ENCODE data around the gene KCNH4. TPM values are rescaled to one million over a fixed set of nuclear protein-coding genes. Genes with fewer than 3 reads are reported as not detected.
A peak's percentile ranks its signal among the peaks of the same experiment; 100 is the strongest.

KCNH4 gene
- total RNA-seq, 4 donors from 2014 or later, result not detected

GRCh38 chr17:42132941-42133340, 48.0 kb downstream of the KCNH4 start:
- TF ChIP-seq EP300 (IDR thresholded peaks at IDR 0.05; ENCODE audit: low read depth) (no peak), POLR2A (IDR thresholded peaks at IDR 0.05) (no peak), POLR2AphosphoS5 (IDR thresholded peaks at IDR 0.05) (no peak), CTCF (IDR thresholded peaks at IDR 0.05) (no peak)
- Histone ChIP-seq H3K27ac (peak overlapping the region; percentile 84 to 87 (median 86)), H3K36me3 (peaks cover 0 to 22% (median 10%) of the 10 kb centered on the region in 4 donors), H3K9me3 (no peaks in the 10 kb centered on the region), H3K27me3 (no peaks in the 10 kb centered on the region), H3K4me3 (no peak overlapping the region), H3K4me1 (peaks cover 26 to 74% (median 52%) of the 10 kb centered on the region in 4 donors)
- WGBS, 2 donors (ENCODE audit: low coverage in 1 of 2), result 38% methylated on average over 3 of the region's 3 CpGs; no CpG with 5 or more reads in 1 of the 2 donors
- intact Hi-C loops (cut with DNase I; ENCODE audit: low total_unique reads) (no loop called here), in situ Hi-C loops (cut with MboI; ENCODE audit: low pct_ligation_motif_present in 1 of 4, low pct_unique_long_range_greater_than_20kb in 1 of 4, low sequenced_read_pairs in 3 of 4) (no loop called here)
- DNase-seq, result peak; percentile 77

- TF ChIP-seq POLR2AphosphoS5 (IDR thresholded peaks at IDR 0.05) (no peak), EP300 (IDR thresholded peaks at IDR 0.05; ENCODE audit: low read depth) (no peak), CTCF (IDR thresholded peaks at IDR 0.05) (no peak), POLR2A (IDR thresholded peaks at IDR 0.05) (no peak)
- H3K4me1 ChIP-seq, result peaks cover 26 to 65% (median 47%) of the 10 kb centered on the region in 4 donors
- in situ Hi-C loops (cut with MboI; ENCODE audit: low pct_ligation_motif_present in 1 of 4, low pct_unique_long_range_greater_than_20kb in 1 of 4, low sequenced_read_pairs in 3 of 4) (no loop called here), intact Hi-C loops (cut with DNase I; ENCODE audit: low total_unique reads) (no loop called here)
- DNase-seq, result no peak
- peak overlapping the region; percentile 84 to 87 (median 86) for H3K27ac ChIP-seq
- H3K9me3 ChIP-seq, result no peaks in the 10 kb centered on the region
- WGBS, 2 donors (ENCODE audit: low coverage in 1 of 2), result 47 to 50% methylated on average over 2 to 4 of the region's 4 CpGs
- H3K36me3 ChIP-seq, result peaks cover 0 to 26% (median 13%) of the 10 kb centered on the region in 4 donors
- no peak overlapping the region for H3K4me3 ChIP-seq
- H3K27me3 ChIP-seq, result no peaks in the 10 kb centered on the region
Observed at GRCh38 chr17:42131981-42132432, 48.9 kb downstream of the KCNH4 start.

- Histone ChIP-seq H3K4me3 (no peak overlapping the region), H3K27ac (peak overlapping the region; percentile 84 to 87 (median 86)), H3K27me3 (no peaks in the 10 kb centered on the region), H3K9me3 (no peaks in the 10 kb centered on the region), H3K36me3 (peaks cover 0 to 32% (median 16%) of the 10 kb centered on the region in 4 donors), H3K4me1 (peaks cover 26 to 57% (median 40%) of the 10 kb centered on the region in 4 donors)
- in situ Hi-C loops (cut with MboI; ENCODE audit: low pct_ligation_motif_present in 1 of 4, low pct_unique_long_range_greater_than_20kb in 1 of 4, low sequenced_read_pairs in 3 of 4), result no loop called here
- WGBS, 2 donors (ENCODE audit: low coverage in 1 of 2), result 87 to 95% methylated on average over 3 to 4 of the region's 4 CpGs
- no peak for DNase-seq
- TF ChIP-seq EP300 (IDR thresholded peaks at IDR 0.05; ENCODE audit: low read depth), result no peak
- TF ChIP-seq CTCF (IDR thresholded peaks at IDR 0.05), result no peak
- TF ChIP-seq POLR2AphosphoS5 (IDR thresholded peaks at IDR 0.05), result no peak
- no peak for TF ChIP-seq POLR2A (IDR thresholded peaks at IDR 0.05)
- intact Hi-C loops (cut with DNase I; ENCODE audit: low total_unique reads), result no loop called here
Observed at GRCh38 chr17:42131232-42131631, 49.7 kb downstream of the KCNH4 start.

GRCh38 chr17:42130310-42130936, 50.5 kb downstream of the KCNH4 start:
- H3K9me3 ChIP-seq, result no peaks in the 10 kb centered on the region
- no peak for TF ChIP-seq POLR2A (IDR thresholded peaks at IDR 0.05)
- H3K27ac ChIP-seq, result peak overlapping the region; percentile 5 to 87 (median 86)
- intact Hi-C loops (cut with DNase I; ENCODE audit: low total_unique reads), result no loop called here
- peaks cover 0 to 40% (median 20%) of the 10 kb centered on the region in 4 donors for H3K36me3 ChIP-seq
- H3K27me3 ChIP-seq, result no peaks in the 10 kb centered on the region
- in situ Hi-C loops (cut with MboI; ENCODE audit: low pct_ligation_motif_present in 1 of 4, low pct_unique_long_range_greater_than_20kb in 1 of 4, low sequenced_read_pairs in 3 of 4), result no loop called here
- no peak for DNase-seq
- peaks cover 26 to 49% (median 33%) of the 10 kb centered on the region in 4 donors for H3K4me1 ChIP-seq
- WGBS, 2 donors (ENCODE audit: low coverage in 1 of 2), result 97% methylated on average over 16 of the region's 16 CpGs; no CpG with 5 or more reads in 1 of the 2 donors
- H3K4me3 ChIP-seq, result no peak overlapping the region

Measured in transverse colon (tissue), 4 donors.